Type B pancreatic cell (in vitro differentiated cells): ENCODE results near the gene SLC5A10. TPM values are rescaled to one million over a fixed set of nuclear protein-coding genes. Genes with fewer than 3 reads are reported as not detected.

Source experiments
- DNase-seq: peaks from one replicate; pipeline ENCODE4 v3.0.0; 2021; ENCODE audit warnings: mixed read lengths; ENCODE audit not compliant: unreplicated experiment; ENCODE audit errors: extremely low spot score
- H3K27ac Mint-ChIP-seq: 2 replicates; pipeline ENCODE4 v1.8.0; 2021; ENCODE audit warnings: mild to moderate bottlenecking, mixed read lengths
- H3K27me3 Mint-ChIP-seq: 2 replicates; pipeline ENCODE4 v1.8.0; 2021; ENCODE audit warnings: mixed read lengths
- H3K36me3 Mint-ChIP-seq: 2 replicates; pipeline ENCODE4 v1.8.0; 2021; ENCODE audit warnings: mixed read lengths
- H3K4me1 Mint-ChIP-seq: one replicate; pipeline ENCODE4 v1.8.0; 2021; ENCODE audit warnings: mixed read lengths; ENCODE audit not compliant: unreplicated experiment
- H3K4me3 Mint-ChIP-seq: 2 replicates; pipeline ENCODE4 v1.8.0; 2021; ENCODE audit warnings: mild to moderate bottlenecking, mixed read lengths
- H3K9me3 Mint-ChIP-seq: 2 replicates; pipeline ENCODE4 v1.8.0; 2021; ENCODE audit warnings: mixed read lengths
- CTCF ChIP-seq: fragments of 200-600 bp; sonication (generic); conservative IDR thresholded peaks from 2 replicates; pipeline ENCODE4 v1.5.0; 2021; ENCODE audit warnings: antibody characterized with exemption, mild to moderate bottlenecking
- total RNA-seq: library from RNA; stranded (reverse); gene quantifications from 2 replicates; pipeline ENCODE4 v1.2.1, GENCODE V29; 2021; ENCODE audit warnings: low replicate concordance

The SLC5A10 gene
- total RNA-seq, 1 donor from 2014 or later = 0.19 TPM

DNA sequence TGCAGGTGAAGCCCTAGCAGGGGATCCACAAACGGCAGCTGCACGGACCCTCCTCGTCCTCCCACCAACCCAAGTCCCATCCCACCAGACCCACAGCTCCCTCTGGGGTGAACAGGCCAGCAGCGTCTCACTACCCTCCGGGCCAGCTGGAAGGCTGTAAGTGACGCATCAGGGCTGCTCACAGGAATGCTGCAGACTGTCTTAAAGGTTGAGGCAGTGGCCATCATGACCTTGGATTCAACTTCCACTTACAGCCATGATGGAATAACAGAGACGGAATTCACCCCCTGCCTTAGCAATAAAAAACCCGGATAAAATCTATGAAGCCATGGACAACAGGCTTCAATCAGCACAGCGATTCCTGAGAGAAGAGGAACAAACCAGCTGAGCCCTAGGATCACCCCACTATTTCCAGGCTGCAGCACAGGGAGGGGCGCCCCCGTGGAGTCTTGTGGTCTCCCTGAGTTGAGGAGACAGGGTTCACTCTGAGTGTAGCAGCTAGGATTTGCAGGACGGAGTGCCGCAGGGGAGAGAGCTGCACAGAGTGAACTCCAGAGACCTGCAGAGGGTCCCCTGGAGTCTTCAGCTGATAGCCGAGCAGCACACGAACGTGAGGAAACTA, 42.1 kb downstream of the SLC5A10 start:
- TF ChIP-seq CTCF = no peak
- peaks cover 6% of the 10 kb centered on the region for H3K9me3 Mint-ChIP-seq
- no peak for DNase-seq
- H3K27me3 Mint-ChIP-seq = no peaks in the 10 kb centered on the region
- no peak overlapping the region for H3K27ac Mint-ChIP-seq
- no peak overlapping the region for H3K4me3 Mint-ChIP-seq
- peaks cover 7% of the 10 kb centered on the region for H3K36me3 Mint-ChIP-seq
- peaks cover 6% of the 10 kb centered on the region for H3K4me1 Mint-ChIP-seq

- TF ChIP-seq CTCF = no peak
- Mint-ChIP-seq H3K36me3 (peaks cover 7% of the 10 kb centered on the region), H3K27me3 (no peaks in the 10 kb centered on the region), H3K4me1 (peaks cover 6% of the 10 kb centered on the region), H3K9me3 (peaks cover 6% of the 10 kb centered on the region), H3K27ac (no peak overlapping the region), H3K4me3 (no peak overlapping the region)
- no peak for DNase-seq
Measured at GRCh38 chr17:18994631-18995030, 42.7 kb downstream of the SLC5A10 start.

- H3K36me3 Mint-ChIP-seq = peaks cover 7% of the 10 kb centered on the region
- DNase-seq = no peak
- peaks cover 6% of the 10 kb centered on the region for H3K9me3 Mint-ChIP-seq
- H3K4me1 Mint-ChIP-seq = peaks cover 6% of the 10 kb centered on the region
- TF ChIP-seq CTCF = no peak
- H3K27ac Mint-ChIP-seq = no peak overlapping the region
- H3K27me3 Mint-ChIP-seq = no peaks in the 10 kb centered on the region
- no peak overlapping the region for H3K4me3 Mint-ChIP-seq
Measured at GRCh38 chr17:18995220-18995619, 43.3 kb downstream of the SLC5A10 start.

- H3K27ac Mint-ChIP-seq = no peak overlapping the region
- no peak overlapping the region for H3K4me3 Mint-ChIP-seq
- no peak for TF ChIP-seq CTCF
- DNase-seq = no peak
- peaks cover 6% of the 10 kb centered on the region for H3K9me3 Mint-ChIP-seq
- H3K36me3 Mint-ChIP-seq = peaks cover 7% of the 10 kb centered on the region
- peaks cover 6% of the 10 kb centered on the region for H3K4me1 Mint-ChIP-seq
- H3K27me3 Mint-ChIP-seq = no peaks in the 10 kb centered on the region
Measured at GRCh38 chr17:18996458-18996857, 44.5 kb downstream of the SLC5A10 start.

GRCh38 chr17:18997650-18998196, 45.8 kb downstream of the SLC5A10 start:
- Mint-ChIP-seq H3K36me3 (peaks cover 7% of the 10 kb centered on the region), H3K4me1 (peaks cover 13% of the 10 kb centered on the region), H3K4me3 (no peak overlapping the region)

More at GRCh38 chr17:18997650-18998196, 45.8 kb downstream of the SLC5A10 start:
- DNase-seq = no peak
- TF ChIP-seq CTCF = no peak
- Mint-ChIP-seq H3K27me3 (no peaks in the 10 kb centered on the region), H3K9me3 (peaks cover 6% of the 10 kb centered on the region), H3K27ac (no peak overlapping the region)
